Activated CD4-positive, CD25-positive, alpha-beta regulatory T cell (primary cell): ENCODE measurements around the gene NXPE3.
"Not testable (repeated sequence)": the region's sequence is repeated elsewhere in the genome, so short reads cannot be mapped to it uniquely, and the experiment has no call there.

Experiments used
- DNase-seq, 4 experiments: peaks; one replicate each; lab custom pipeline; 2025; lab: John Stamatoyannopoulos, UW

Gene NXPE3

GRCh38 chr3:101852983-101853840, 74.2 kb downstream of the NXPE3 start:
- DNase-seq, result no peak

- no peak for DNase-seq
Observed at GRCh38 chr3:101853982-101854381, 75.0 kb downstream of the NXPE3 start.

DNA sequence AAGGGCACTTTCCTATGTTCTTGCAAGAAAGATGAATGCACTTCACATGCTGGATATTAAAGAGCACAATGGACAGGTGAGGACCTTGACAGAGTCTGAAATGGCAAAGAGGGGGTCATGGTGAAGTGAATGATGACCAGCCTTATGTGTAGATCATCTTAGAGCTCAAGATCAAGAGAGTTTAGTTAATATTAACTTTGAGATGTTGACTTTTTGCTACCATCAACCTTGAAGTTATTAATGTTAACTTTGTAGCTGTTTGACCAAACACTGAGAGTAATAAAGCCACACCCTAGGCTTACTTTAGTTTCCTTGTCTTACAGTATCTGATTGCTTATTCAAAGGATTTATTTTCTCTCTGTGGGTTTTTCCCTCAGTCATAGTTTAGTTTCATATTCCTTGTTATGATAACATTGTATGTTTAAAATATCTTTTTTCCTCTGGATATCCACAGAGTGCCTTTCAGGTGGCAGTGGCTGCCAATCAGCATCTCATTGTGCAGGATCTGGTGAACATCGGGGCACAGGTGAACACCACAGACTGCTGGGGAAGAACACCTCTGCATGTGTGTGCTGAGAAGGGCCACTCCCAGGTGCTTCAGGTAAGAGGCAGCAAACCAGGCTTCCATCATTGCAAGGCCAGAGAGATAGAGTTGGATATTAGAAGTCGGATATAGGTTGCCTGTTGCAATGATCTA, 75.7 kb downstream of the NXPE3 start:
- no peak for DNase-seq

GRCh38 chr3:101857301-101857741, 78.3 kb downstream of the NXPE3 start:
- DNase-seq, result no peak

DNA sequence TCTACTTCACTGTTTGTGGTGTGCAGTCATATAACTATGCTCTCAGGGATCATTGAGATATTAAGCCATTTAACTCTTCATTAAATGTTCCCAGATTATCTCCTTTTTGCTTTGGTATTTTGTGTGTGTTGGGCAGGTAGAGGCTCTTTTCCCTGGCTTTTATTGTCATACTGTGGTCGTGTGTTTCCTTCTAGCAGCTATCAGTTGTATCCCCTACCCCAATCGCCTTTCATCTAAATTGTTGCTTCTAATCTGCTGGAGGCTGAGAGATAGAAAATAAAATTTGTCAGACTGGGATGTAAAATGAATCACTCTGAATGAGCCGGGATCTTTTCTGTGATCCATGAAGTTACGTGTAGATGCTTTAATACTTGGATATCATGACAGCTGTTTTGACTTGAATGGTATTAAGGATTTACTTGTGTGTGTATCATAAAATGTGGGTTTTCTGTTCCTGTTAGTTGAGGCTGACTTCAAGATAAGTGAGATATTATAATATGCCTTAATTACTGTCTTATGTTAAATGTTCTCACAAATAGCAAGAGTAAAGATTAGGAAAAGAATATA, 79.5 kb downstream of the NXPE3 start:
- no peak for DNase-seq

DNA sequence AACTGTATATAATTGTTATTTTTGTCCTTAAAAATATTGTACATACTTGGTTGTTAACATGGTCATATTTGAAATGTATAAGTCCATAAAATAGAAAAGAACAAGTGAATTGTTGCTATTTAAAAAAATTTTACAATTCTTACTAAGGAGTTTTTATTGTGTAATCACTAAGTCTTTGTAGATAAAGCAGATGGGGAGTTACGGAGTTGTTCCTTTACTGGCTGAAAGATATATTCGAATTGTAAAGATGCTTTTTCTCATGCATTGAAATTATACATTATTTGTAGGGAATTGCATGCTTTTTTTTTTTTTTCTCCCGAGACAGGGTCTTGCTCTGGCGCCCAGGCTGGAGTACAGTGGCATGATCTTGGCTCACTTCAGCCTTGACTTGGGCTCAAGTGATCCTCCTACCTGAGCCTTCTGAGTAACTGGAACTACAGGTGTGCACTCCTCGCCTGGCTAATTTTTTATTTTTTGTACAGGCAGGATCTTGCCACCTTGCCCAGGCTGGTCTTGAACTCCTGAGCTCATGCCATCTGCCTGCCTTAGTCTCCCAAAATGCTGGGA, 81.0 kb downstream of the NXPE3 start:
- DNase-seq, result no peak

DNA sequence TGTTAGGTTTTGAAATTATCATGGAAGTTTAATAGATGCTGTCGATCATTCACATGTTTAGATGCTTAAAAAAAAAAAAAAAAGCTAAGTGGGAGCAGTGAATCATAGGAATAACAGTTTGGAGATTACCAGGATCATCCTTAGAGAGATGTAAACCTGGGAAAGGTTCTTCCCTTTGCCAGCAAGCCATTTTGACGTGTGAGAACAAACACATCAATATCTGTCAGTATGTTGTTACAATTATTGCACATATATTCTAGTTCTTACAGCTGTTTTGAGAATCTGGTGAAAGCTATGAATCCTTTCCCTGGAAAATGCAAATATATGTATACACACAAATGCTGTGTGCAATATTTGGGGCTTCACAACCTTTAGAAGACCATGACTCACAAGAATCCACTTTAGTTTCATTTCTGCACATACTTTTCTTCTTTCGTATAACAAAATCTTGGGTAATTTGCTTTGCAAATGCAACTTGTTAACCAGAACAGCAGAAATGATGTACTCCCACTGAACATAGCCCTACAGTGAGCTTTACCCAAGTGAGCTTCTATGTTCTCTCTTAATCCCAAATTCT, 82.3 kb downstream of the NXPE3 start:
- no peak for DNase-seq

DNA sequence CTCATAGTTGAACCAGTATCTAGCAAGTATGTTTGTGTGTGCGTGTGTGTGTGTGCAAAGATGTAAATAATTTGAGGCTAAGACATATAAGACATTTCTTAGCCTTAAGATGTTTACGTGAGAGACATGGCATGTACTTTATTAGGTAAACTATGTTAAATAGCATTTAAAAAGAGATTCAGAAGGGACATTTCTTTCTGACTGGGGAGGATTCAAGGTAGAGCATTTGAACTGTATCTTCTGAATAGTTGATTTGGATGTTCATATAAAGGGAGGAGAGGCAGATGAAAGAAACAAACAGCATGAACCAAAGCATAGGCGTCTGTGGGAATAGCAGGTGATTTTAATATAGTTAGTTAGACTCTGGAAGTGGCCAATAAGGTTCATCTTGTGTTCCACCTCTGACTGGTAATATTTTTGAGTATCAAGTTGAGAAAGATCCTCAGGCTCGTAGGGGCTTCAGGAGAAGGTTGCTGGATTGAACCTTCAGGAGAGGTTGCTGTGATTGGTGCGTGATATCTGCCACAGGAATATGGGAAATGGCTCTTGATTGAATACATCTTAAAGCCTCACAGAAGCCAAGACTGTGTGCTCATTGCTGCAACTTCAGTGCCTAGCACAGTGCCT, 82.9 kb downstream of the NXPE3 start:
- no peak for DNase-seq

DNA sequence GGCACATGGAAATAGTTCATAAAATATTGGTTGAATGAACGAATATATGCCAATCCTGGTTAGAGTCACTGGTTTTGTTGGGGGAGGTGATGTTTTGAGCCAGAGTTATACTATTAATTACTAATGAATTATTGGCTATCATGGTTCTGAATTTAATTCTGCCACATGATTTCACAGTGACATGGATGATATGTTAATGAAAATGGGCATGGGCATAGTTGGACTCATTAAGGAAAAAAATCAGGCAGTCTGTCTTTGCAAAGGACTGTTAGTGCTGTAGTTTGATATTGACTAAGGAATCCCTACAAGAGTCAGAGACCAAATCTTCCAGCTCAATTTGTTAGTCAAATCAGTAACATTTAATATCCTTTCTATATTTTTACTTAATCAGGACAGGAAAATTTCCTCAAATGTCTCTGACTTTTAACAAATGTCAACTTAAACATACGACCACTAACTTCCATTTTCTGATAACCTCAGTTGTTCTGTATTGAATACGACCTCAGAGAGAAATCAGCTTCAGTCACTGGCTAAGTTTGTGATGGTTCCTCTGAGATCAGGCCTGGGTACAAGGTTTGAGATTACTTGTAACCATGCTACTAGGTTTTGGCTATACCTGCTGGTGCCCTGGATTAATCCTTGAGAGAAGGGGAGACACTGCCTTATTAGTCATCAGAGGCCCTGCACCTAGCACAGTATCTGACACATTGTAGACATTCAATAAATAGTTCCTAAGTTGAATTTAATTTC, 83.6 kb downstream of the NXPE3 start:
- DNase-seq, result no peak

- DNase-seq, result not testable (repeated sequence)
Observed at GRCh38 chr3:101864926-101865325, 85.9 kb downstream of the NXPE3 start.

GRCh38 chr3:101865751-101866509, 86.9 kb downstream of the NXPE3 start:
- no peak for DNase-seq

DNA sequence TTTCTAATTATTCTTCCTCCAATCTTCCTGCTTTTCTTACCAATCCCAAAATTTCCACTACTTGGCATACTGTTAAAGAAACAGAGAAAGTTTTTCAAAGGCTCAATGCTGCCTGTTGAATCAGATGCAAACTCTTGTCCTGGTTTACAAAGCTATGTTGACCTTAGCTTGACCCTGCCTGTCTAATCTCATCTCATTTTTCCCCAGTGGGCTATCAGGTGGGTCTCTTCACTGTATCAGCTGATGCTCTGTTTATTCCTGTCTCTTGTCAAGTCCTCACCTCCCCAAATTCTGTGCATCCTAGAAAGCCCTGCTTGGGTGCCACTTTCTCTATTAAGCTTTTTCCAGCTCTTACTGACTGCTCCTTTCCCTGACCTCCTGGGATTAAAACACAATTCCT, 88.5 kb downstream of the NXPE3 start:
- DNase-seq, result no peak

- DNase-seq, result no peak
Observed at GRCh38 chr3:101867996-101868395, 89.0 kb downstream of the NXPE3 start.

DNA sequence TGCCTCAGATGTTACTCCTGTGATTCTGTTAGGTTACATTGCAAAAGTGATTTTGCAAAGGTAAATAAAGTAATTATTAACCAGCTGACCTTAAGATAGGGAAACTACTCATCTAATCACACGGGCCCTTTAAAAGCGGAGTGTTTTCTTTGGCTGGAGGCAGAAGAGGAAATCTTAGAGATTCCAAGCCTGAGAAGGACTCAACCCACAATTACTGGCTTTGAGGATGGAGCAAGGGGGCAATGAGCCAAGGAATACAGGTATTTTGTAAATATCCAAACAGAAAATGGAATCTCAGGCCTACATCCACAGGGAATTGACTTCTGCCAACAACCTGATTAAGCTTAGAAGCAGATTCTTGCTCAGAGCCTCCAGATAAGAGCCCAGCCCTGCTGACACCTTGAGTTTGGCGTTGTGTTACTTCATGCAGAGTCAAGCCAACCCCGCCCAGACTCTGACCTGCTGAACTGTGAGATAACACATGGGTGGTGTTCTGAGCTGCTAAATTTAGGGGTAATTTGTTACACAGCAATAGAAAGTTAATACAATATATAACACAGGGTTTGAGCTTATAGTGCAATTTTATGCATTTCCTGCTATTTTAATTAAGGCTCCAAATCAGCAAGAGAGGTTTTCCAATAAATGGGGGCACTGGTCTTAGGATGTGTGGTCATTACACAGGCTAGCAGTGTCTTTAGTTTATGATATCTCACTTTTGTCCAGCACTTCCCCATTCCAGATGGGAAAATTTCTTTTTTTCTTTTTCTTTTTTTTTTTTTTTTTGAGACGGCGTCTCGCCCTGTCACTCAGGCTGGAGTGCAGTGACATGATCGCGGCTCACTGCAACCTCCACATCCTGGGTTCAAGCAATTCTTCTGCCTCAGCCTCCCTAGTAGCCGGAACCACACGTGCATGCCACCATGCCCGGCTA, 89.8 kb downstream of the NXPE3 start:
- DNase-seq, result no peak

- no peak for DNase-seq
Observed at GRCh38 chr3:101870138-101870537, 91.1 kb downstream of the NXPE3 start.

GRCh38 chr3:101873619-101874018, 94.6 kb downstream of the NXPE3 start:
- no peak for DNase-seq

DNA sequence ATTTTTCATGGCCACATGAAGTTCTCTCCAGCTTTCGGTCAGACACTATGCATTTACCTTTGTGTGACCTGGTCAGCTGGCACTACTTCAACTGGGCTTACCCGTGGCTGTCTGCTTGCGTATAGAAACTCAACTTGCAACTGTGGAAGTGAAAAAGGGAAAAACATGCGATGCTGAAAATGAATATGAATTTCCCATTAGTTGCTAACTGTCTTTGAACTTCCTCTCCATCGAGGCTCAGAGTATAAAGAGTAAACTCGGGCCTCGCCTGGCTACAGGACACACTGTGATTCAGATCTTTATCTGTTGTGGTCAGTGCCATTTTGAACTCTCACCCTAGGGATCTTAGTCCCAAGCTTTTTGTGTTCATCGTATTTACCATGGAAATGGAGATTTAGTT, 97.1 kb downstream of the NXPE3 start:
- no peak for DNase-seq
